ENCODE results near the gene ENTR1.

ENTR1 gene

DNA sequence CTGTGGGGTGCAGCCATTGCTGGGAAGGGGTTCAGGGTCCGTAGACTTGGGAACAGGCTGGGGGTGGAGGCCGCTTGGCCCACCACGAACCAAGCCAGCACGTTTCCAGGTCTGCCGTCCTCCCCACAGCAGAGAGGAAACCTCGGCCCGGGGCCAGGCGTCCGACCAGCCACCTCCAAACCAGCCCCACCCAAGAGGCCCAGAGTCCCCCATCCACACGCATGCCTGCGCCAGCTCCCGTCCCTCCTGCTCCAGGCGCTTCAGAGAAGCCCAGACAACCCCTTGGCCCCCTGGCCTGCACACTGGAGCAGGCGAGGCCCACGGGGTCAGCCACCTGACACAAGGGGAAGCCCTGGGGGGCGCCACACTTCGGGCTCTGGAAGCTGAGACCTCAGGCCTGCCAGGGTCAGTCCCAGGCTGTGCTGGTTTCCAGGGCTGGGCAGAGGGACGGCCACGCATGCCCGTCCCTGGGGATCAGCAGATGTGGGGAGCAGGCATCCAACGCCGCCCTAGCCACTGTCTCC lies 53.1 kb downstream of the ENTR1 start:
- DNase-seq, result no peak

DNA sequence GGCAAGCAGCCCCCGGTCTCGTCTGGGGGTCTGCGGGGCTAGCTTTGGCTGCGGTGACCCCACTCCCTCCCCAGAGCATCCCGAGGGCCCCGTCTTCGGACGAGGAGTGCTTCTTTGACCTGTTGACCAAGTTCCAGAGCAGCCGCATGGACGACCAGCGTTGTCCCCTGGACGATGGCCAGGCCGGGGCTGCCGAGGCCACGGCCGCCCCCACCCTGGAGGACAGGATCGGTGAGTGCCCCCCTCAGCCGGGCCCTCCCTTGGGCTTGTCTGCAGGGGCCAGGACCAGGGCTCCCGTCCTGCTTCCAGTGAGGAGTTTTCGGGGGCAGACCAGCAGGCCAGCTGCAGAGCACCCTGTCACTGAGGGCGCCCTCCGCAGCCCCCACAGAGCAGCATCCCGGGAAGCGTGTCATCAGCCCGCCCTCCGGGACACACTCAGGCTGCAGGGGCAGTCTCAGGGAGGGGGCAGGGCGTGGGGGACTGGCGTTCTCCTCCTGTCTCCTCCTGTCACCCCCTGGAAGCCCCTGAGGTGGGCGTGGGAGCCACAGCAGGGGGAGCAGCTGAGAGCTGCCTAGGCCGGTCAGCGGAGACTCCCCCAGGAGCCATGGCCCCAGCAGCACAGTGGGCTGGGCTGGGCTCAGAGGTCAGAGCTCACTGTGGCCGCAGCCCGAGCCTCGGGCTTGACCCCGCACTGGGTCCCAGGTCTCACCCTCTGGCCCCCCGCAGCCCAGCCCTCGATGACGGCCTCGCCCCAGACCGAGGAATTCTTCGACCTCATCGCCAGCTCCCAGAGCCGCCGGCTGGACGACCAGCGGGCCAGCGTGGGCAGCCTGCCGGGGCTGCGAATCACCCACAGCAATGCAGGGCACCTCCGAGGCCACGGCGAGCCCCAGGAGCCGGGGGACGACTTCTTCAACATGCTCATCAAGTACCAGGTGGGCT lies 54.5 kb downstream of the ENTR1 start:
- DNase-seq, result no peak

DNA sequence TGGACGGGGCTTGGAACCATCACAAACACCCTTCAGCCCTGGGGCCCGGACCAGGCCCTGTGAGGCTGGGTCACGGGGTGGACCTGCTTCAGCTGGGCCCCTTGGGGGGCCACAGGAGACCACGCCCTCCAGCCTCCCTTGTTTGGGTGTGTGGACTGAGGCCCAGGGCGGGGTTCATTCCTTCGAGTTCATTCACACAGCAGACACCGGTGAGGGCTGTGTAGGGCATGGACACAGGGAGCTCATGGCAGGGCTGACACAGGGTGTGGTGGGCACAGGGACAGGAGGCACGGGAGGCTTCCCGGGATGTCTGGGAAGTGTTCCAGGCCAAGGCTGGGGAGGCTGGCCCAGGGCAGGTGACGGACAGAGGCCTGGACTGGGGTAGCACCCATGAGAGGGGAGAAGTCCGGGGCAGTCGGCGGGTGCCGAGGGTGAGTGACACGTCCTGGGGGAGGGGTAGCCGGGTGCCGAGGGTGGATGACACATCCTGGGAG lies 55.8 kb downstream of the ENTR1 start:
- no peak for DNase-seq

DNA sequence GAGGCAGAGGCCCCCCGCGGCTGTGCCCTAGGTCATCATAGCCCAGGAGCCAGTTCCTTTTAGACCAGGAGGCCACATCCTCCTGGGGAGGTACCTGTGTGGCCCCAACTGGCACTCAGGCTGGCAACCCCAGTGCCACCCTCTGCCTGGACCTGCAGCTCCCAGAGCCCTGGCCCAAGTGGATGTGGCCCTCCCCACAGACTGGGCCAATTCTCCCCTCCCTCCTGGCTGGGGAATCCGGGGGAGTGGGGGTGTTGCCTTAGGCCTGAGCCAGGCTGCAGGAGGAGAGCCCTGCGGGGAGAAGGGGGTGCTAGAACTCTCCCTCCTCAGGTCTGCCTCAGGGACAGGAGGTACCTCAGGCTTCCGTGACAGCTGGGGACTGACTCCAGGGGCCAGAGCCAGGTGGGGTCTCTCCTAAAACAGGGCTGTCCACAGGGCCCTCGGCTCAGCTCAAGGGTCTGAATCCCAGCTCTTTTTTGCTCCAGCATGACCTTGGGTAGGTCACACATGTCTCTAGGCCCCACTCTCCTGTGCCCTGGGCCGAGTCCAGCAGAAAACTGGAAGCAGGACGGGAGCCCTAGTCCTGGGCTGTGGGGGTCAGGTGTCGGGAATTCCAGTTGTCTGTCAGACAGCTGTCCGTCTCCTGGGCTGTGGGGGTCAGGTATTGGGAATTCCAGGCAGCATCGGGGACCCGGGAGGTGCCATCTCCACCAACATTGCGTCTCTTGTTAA lies 56.5 kb downstream of the ENTR1 start:
- no peak for DNase-seq

DNA sequence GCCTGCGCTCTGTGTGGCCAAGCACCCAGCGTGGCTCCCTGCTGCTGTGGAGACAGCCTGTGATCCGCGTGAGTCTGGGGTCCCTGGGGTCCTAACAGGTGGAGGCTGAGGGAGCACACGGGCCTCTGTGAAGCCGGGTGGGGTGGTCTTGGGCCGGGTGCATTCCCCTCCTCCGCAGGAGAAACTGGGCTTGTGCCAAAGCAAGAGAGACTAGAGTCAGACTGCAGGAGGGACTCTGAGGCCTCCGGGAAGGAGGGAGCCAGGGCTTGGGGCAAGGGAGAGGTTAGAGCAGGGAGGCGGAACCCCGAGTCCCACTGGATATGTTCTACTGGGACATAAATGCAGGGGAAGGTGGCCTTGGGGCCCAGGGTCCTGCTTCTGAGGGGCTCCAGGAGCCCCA lies 57.3 kb downstream of the ENTR1 start:
- no peak for DNase-seq

DNA sequence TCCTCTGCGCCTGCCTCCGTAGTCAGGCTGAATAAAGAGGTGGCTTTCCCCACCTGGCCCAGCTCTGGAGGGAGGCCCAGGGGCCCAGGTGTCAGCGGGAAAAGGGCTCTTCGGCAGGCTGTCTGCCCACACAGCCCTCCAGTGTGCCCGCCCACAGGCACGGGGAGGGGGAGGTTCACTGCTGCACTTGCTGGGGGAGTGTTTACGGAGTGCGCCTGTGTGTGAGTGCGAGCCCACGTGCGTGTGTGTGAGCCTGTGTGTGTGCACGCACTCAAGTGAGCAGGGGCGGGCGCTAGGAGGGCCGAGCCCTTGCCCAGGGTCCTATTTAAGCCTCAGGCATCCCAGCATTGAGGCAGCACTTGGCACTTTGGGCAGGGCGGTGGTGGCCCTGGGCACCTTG lies 57.7 kb downstream of the ENTR1 start:
- DNase-seq, result peak; percentile 73

Data from DMS79 (cell line).